ENCODE measurements around the gene PRR11.
A peak's percentile ranks its signal among the peaks of the same experiment; 100 is the strongest.
"Not testable (repeated sequence)": the region's sequence is repeated elsewhere in the genome, so short reads cannot be mapped to it uniquely, and the experiment has no call there.

Gene PRR11

GRCh38 chr17:59219992-59220327 is 64.4 kb downstream of the PRR11 start:
- peak overlapping the region; percentile 68 for H3K4me3 ChIP-seq (ENCODE audit: low read depth, low read length)
- no peak for TF ChIP-seq CTCF (IDR thresholded peaks at IDR 0.05; ENCODE audit: low read depth, low read length)

DNA sequence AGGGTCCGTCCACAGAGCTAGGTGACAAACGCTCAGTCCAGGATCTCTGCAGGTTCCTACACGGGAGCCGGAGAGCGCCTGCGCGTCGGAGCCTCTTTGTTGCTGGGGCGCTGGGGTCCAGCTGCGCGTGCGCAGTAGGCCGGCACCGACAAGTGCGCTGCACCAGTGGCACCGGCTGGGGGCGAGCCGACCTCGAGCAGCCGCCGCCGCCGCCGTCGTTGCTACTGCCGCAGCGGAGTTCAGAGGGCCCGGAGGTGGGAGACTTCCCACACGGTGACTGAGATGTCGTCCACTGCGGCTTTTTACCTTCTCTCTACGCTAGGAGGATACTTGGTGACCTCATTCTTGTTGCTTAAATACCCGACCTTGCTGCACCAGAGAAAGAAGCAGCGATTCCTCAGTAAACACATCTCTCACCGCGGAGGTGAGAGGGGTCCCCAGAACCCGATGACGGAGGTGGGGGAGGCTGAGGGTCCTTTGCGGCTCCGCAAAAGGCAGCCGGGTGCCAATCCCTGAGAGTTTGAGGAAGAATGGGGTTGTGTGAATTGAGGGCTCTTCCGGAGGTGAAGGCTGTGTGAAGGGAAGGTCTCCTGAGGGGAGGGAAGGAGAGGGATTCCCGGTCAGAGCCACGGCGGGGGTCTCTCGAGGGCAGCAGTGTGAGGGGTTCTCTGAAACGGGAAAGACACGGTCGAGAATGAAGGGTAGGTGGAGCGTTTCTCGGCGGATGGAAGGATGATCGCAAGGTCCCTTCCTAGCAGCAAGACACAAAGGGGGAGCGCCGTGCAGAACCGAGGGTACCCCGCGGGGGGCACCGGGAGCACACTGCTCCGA is 65.0 kb downstream of the PRR11 start, which contains the start of gene GDPD1:
TSS of gene GDPD1 (plus strand) at position 184 of the 831 bp plus-strand sequence. CDS start at position 283, 99 bp downstream.
- H3K4me3 ChIP-seq (ENCODE audit: low read depth, low read length): peak within 1 kb of the TSS; percentile 68
- peak; percentile 44 for TF ChIP-seq CTCF (IDR thresholded peaks at IDR 0.05; ENCODE audit: low read depth, low read length)

DNA sequence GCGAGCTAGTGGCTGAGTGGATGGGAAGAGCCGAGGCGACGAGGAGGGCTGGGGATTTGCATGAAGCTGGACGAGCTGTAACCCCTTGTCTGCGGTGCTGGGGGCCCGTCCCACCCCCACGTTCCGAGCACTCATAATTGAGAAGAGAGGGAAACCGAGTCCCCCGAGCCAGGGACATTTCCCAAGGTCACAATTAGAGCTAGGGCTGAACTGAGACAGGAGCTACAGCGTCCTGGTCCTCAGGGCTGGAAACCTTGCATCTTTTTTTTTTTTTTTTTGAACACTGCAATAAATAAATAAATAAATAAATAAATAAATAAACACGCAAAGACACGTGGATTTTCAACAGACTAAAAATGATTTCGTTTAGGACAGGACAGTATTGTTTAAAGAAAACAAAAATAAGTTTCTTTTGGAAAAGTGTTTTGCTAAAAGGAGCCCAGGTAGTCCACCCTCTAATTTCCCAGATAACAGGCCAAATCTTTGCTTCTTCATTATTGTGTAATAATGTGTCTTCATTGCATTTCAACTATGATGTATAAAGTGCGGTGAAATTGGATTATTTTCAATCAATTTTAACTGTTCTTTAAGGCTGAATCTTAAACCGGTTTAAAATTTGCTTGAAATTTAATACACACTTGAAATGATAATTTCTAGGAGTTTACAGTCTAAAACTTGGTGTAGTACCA is 65.8 kb downstream of the PRR11 start:
- peak overlapping the region; percentile 68 for H3K4me3 ChIP-seq (ENCODE audit: low read depth, low read length)
- TF ChIP-seq CTCF (IDR thresholded peaks at IDR 0.05; ENCODE audit: low read depth, low read length): no peak

DNA sequence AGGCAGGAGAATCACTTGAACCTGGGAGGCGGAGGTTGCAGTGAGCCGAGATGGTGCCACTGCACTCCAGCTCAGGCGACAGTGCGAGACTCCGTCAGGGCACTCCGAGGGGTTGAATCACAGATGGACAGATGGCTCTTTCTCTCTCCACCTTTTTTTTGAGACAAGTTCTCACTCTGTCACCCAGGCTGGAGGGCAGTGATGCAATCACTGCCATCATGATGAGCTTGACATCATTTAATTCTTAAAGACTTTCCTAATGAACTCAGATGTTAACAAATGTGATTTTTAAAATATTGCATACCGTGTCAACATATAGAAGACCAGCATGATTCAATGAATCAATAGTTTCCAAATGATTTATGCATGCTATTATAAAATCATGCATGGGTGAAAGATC is 68.3 kb downstream of the PRR11 start:
- TF ChIP-seq CTCF (IDR thresholded peaks at IDR 0.05; ENCODE audit: low read depth, low read length): no peak

GRCh38 chr17:59228588-59228987 is 73.0 kb downstream of the PRR11 start:
- not testable (repeated sequence) for H3K4me3 ChIP-seq (ENCODE audit: low read depth, low read length)

More for the DNA sequence above, 68.3 kb downstream of the PRR11 start:
- H3K4me3 ChIP-seq (ENCODE audit: low read depth, low read length): no peak overlapping the region

- TF ChIP-seq CTCF (IDR thresholded peaks at IDR 0.05; ENCODE audit: low read depth, low read length): no peak
- no peak overlapping the region for H3K4me3 ChIP-seq (ENCODE audit: low read depth, low read length)
These were observed 75.2 kb downstream of the PRR11 start for GRCh38 chr17:59230764-59231163.

GRCh38 chr17:59234631-59235030 is 79.1 kb downstream of the PRR11 start:
- no peak for TF ChIP-seq CTCF (IDR thresholded peaks at IDR 0.05; ENCODE audit: low read depth, low read length)
- H3K4me3 ChIP-seq (ENCODE audit: low read depth, low read length): no peak overlapping the region

Measured in WI38 (cell line).